ENCODE measurements around the gene OR10D3.

Gene OR10D3

GRCh38 chr11:124170801-124171586, 12.2 kb upstream of the OR10D3 start:
- H3K27me3 ChIP-seq = no peaks in the 10 kb centered on the region
- no peak overlapping the region for H3K4me3 ChIP-seq (ENCODE audit: low read depth in 1 of 2, low read length in 1 of 2)
- TF ChIP-seq CTCF (IDR thresholded peaks at IDR 0.05) = no peak
- H3K9me3 ChIP-seq = no peaks in the 10 kb centered on the region
- H3K27ac ChIP-seq = no peak overlapping the region
- H3K4me1 ChIP-seq (ENCODE audit: control insufficient read depth in 1 of 2, insufficient read depth in 1 of 2, low read depth in 1 of 2, low read length in 1 of 2) = no peaks in the 10 kb centered on the region
- H3K36me3 ChIP-seq = no peaks in the 10 kb centered on the region

- Histone ChIP-seq H3K4me3 (ENCODE audit: low read depth in 1 of 2, low read length in 1 of 2) (no peak overlapping the region), H3K9me3 (no peaks in the 10 kb centered on the region), H3K27me3 (no peaks in the 10 kb centered on the region), H3K4me1 (ENCODE audit: control insufficient read depth in 1 of 2, insufficient read depth in 1 of 2, low read depth in 1 of 2, low read length in 1 of 2) (peaks cover 2 to 5% of the 10 kb centered on the region in 2 experiments), H3K36me3 (no peaks in the 10 kb centered on the region), H3K27ac (no peak overlapping the region)
- no peak for TF ChIP-seq CTCF (IDR thresholded peaks at IDR 0.05)
Measured at GRCh38 chr11:124172101-124172500, 11.0 kb upstream of the OR10D3 start.

GRCh38 chr11:124172599-124172998, 10.5 kb upstream of the OR10D3 start:
- H3K36me3 ChIP-seq = no peaks in the 10 kb centered on the region
- TF ChIP-seq CTCF (IDR thresholded peaks at IDR 0.05) = no peak
- H3K9me3 ChIP-seq = no peaks in the 10 kb centered on the region
- no peak overlapping the region for H3K4me3 ChIP-seq (ENCODE audit: low read depth in 1 of 2, low read length in 1 of 2)
- H3K4me1 ChIP-seq (ENCODE audit: control insufficient read depth in 1 of 2, insufficient read depth in 1 of 2, low read depth in 1 of 2, low read length in 1 of 2) = peaks cover 2 to 10% of the 10 kb centered on the region in 2 experiments
- no peak overlapping the region for H3K27ac ChIP-seq
- no peaks in the 10 kb centered on the region for H3K27me3 ChIP-seq

- no peaks in the 10 kb centered on the region for H3K9me3 ChIP-seq
- H3K4me3 ChIP-seq (ENCODE audit: low read depth in 1 of 2, low read length in 1 of 2) = no peak overlapping the region
- H3K27me3 ChIP-seq = no peaks in the 10 kb centered on the region
- no peak for TF ChIP-seq CTCF (IDR thresholded peaks at IDR 0.05)
- peaks cover 2 to 15% of the 10 kb centered on the region in 2 experiments for H3K4me1 ChIP-seq (ENCODE audit: control insufficient read depth in 1 of 2, insufficient read depth in 1 of 2, low read depth in 1 of 2, low read length in 1 of 2)
- H3K36me3 ChIP-seq = no peaks in the 10 kb centered on the region
- no peak overlapping the region for H3K27ac ChIP-seq
Measured at GRCh38 chr11:124174001-124174583, 9.1 kb upstream of the OR10D3 start.

GRCh38 chr11:124176925-124177715, 6.0 kb upstream of the OR10D3 start:
- H3K27me3 ChIP-seq = no peaks in the 10 kb centered on the region
- peak overlapping the region; percentile 0 for H3K27ac ChIP-seq
- no peaks in the 10 kb centered on the region for H3K36me3 ChIP-seq
- H3K4me3 ChIP-seq (ENCODE audit: low read depth in 1 of 2, low read length in 1 of 2) = no peak overlapping the region
- no peak for TF ChIP-seq CTCF (IDR thresholded peaks at IDR 0.05)
- H3K9me3 ChIP-seq = no peaks in the 10 kb centered on the region
- peaks cover 2 to 20% of the 10 kb centered on the region in 2 experiments for H3K4me1 ChIP-seq (ENCODE audit: control insufficient read depth in 1 of 2, insufficient read depth in 1 of 2, low read depth in 1 of 2, low read length in 1 of 2)

Measured in neutrophil (primary cell).